Hematopoietic multipotent progenitor cell treated with erythropoietin and hydrocortisone succinate and interleukin-3 and kit ligand, for 15 days (in vitro differentiated cells): Measurements from ENCODE around the gene TPM1.

Experiments used
- DNase-seq: peaks from one replicate; pipeline ENCODE4 v3.0.0-alpha.2; 2015; ENCODE audit warnings: low spot score

TPM1 gene

GRCh38 chr15:63016234-63016633 lies 26.3 kb upstream of the TPM1 start:
- no peak for DNase-seq

GRCh38 chr15:63018639-63019038 lies 23.9 kb upstream of the TPM1 start:
- DNase-seq, result no peak

DNA sequence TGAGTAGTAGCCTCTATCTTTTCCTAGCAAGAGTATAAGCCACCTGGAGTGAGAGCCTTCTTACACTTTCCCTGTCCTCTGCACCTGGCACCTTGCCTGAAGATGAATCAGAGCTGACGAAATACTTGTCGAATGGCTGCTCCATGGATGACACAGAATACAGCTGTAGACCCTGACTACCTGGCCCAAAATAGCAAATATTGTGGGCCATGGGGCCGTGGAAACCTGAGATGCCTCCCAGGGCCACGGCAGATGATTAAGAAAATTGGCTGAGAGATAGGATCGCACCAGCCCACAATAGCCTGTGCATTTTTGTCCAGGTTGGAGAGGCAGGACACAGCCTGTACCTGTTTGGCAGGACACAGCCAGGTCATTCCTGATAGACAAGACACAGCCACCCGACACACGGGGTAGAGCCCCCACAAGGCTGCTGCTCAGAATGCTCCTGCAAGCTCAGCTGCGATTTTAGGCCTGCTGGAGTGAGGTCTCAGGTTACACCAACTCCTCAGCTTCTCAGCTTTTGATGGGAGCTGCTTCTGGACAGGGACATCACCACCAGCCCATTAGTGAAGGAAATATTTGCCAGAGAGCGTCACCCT lies 22.9 kb upstream of the TPM1 start:
- DNase-seq, result no peak

GRCh38 chr15:63020128-63020527 lies 22.4 kb upstream of the TPM1 start:
- DNase-seq, result no peak

- no peak for DNase-seq
These were observed 21.7 kb upstream of the TPM1 start for GRCh38 chr15:63020759-63021430.

DNA sequence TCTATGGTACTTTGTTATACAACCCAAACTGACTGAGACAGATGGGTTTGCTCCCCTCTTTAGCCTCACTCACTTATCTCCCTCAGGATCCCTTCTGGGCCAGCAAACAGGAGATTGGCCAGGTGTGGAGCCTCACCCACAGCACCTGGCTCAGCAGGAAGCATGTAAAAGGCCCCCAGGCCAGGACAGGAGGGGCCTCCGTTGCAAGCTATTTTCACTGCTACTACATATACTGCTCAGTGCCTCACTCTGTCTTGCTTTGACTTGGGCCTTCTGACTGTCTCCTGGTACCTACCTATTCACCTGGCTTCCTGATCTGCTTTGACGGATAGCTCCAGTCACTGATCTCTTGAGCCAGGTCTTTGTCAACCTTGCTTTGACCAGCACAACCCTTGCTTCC lies 20.4 kb upstream of the TPM1 start:
- no peak for DNase-seq

- no peak for DNase-seq
These were observed 19.9 kb upstream of the TPM1 start for GRCh38 chr15:63022663-63023062.

DNA sequence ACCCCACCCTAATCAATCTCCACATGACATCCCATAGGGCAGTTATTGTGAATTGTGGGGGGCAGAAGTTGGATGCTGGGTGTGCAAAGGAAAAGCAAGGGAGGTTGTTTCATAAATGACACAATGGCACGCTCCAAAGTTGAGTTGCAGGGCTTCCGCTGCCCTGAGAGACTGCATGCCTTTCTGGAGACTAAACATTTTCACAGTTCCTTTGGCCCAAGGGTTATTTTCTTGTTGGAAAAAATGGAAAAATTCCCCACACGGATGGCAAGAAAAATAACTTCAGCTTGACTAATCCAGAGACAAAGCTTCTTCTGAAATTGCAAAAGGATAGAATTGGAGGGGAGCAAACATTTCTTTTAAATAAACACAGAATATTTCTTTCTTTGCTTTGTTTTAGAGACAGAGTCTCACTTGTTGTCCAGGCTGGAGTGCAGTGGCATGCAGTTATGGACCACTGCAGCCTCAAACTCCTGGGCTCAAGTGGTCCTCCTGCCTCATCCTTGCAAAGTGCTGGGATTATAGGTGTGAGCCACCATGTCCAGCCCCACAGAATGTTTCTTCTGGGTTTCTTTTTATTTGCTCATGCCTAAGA lies 19.1 kb upstream of the TPM1 start:
- no peak for DNase-seq

GRCh38 chr15:63025460-63025859 lies 17.1 kb upstream of the TPM1 start:
- DNase-seq, result no peak

DNA sequence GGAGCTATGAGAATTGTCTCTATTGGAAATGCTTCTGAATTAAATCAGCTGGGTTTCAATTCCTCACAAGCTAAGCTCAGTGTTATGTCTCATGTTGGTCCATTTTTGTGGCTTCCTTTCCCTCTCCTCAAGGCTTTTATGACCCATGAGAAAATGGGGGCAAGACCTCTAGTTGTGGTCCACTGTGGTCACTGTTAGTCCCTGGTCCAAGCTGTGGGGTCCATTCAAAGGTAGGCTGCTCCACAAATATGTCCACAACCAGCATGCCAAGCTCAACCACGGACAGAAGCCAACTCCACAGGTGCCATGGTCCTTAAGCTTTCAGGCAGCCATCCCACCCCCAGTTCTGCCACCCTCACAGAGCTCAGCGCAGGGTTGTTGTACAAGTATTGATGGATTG lies 14.9 kb upstream of the TPM1 start:
- no peak for DNase-seq

DNA sequence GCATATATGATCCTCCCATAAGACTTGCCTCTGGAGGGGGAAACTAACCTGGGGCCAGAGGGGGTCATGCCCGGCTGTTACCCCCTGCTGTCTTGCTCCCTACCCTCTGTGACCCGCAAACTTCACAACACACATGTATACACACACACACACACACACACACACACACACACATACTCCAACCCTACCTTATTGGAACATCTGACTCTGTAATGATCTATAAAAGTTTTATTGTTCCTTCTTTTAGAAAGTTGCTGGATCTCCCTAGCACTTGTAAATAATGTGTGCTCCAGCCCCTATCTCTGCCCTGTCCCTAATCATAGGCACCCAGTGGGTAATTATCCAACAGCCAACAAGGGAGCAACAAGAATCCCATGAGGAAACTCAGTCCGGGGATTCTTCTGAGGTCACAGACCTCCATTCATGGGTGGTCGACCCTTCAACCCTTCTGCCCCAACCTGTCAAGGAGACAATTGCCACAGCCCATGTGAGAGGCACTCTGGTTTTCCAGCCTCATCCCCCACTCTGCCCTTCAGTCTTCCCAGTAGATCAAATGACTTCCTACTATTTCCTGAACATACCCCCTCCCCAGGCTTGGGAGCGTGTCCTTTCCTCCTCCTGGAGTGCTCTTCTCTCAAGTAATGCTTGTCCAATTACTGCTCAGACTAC lies 14.0 kb upstream of the TPM1 start:
- no peak for DNase-seq

- no peak for DNase-seq
These were observed 12.9 kb upstream of the TPM1 start for GRCh38 chr15:63029676-63030075.

DNA sequence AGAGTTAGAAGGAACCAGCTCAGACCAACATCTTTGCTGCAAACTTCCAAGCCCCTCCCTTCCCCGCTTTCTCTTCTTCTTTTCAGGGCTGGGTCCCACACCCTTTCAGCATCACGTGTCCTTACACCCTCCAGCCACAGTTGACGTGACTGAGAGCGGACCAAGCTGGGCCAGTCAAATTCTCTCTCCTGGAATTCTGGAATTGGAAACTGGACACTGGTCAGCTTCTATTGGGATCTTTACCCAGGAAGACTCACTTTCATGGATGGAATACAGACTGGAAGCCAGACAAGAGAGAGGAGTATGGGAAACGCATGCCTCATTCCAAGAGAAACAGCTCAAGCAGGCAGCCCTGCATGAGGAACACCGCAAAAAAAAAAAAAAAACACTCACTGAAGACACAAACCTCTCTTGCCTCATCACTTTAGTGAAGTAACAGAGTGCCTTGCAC lies 12.4 kb upstream of the TPM1 start:
- DNase-seq, result no peak

DNA sequence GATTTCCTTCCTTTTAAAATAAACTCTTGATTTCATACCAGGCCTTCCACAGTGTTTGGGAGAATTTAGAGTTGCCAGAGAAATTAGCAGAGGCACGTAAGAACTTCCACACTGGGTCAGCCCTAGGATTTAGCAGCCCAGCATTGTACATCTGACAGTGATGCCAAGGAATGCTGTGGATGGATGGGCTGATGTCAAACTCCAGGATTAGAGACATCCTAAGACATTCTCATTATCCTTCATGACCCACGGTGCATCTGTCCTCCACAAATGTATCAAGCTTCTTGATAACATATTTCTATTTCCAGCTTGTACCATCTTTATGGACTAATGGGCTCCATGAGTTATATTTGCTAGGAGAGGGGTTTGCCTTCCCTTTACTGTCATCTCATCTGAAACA lies 8.0 kb upstream of the TPM1 start:
- no peak for DNase-seq

DNA sequence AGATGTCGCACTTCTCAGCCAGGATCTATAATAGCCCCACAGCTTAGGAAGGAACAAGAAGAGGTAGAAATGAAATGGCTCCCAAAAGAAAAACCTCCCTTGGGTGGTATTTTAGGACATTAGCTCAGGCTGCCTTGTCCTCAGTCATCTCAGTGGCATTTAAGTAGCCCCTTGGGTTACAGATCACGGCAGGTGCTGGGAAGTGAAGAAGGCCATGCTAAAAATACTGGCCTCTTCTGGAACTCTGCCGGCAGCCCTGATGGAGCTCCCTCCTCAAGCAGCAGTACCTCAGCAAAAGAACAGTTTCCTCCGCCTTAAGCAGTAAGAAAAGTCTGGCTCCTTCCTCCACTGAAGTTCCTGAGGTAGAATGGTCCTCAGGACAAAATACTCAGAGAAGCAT lies 7.3 kb upstream of the TPM1 start:
- no peak for DNase-seq

- DNase-seq, result no peak
These were observed 6.6 kb upstream of the TPM1 start for GRCh38 chr15:63035977-63036376.

GRCh38 chr15:63037976-63038720 lies 4.4 kb upstream of the TPM1 start:
- no peak for DNase-seq

DNA sequence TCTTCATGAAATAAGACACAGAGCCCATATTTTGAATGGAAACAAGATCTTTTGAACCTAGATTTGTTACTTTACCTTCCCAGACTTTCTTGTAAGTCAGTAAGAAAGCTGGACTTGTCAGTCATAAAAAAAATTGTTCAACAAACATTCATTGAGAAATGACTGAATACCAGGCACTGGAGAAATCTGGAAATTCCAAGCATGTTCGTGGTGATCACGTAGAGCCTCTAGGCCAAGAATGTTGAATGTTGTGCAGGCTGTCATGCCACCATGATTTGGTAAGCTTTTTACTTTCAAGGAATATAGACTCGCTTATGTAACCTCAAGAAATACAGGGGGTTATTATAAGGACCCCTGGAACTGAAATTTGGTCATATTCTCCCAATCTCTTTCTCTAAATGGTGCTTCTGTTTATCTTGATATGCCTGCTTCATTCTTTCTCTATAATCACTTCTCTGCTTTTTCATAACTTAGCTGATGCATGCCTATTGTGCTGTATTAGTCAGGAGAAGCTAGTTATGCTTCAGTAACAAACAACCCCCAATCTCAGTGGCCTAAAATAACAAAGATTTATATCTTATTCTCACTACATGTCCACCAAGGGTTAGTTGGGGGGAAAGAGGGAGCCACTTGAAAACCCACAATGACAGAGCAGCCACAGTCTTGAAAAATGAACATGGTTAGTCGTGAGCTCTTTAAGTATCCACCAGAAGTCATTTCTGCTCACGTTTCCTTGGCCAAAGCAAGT lies 3.4 kb upstream of the TPM1 start:
- DNase-seq, result no peak

DNA sequence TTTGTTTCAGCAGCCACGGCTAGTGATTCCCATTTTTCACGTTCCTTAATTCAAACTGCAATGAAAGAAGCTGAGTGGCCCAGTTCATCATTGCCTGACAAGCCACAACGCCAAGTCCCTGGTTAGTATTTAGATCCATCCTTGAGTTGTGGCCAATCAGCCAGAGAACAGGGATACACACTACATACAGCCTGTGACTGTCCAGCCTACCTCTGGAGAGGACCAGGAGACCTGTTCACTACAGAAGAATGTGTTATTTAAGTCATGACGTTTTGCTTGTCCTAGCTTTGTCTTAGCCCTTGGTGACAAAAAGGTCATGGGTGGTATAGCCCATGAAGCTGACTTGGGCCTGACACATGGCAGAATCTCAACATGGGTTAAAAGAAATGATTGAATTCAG lies 2.7 kb upstream of the TPM1 start:
- no peak for DNase-seq

- DNase-seq, result no peak
These were observed 2.0 kb upstream of the TPM1 start for GRCh38 chr15:63040509-63040908.

GRCh38 chr15:63040954-63041353 lies 1.6 kb upstream of the TPM1 start:
- no peak for DNase-seq
